ENCODE results near the gene WDR47. TPM values are rescaled to one million over a fixed set of nuclear protein-coding genes. Genes with fewer than 3 reads are reported as not detected.

The WDR47 gene
- total RNA-seq, 1 experiment from 2014 or later, result 8.0 TPM

Other genes with a start within 250 kb of the WDR47 start
- gene AKNAD1, start 185.0 kb downstream of the WDR47 start, total RNA-seq (2014; rRNA removed; shearing (Covaris generic)), result not detected in 2 replicates
- gene GPSM2, start 165.1 kb downstream of the WDR47 start, total RNA-seq (2014; rRNA removed; shearing (Covaris generic)), result 31.2 and 34.5 TPM in 2 replicates
- gene CLCC1, start 78.6 kb downstream of the WDR47 start, total RNA-seq (2014; rRNA removed; shearing (Covaris generic)), result 24.5 and 41.3 TPM in 2 replicates
- 45.1 and 45.2 TPM in 2 replicates for gene TAF13, start 33.9 kb upstream of the WDR47 start, total RNA-seq (2014; rRNA removed; shearing (Covaris generic))
- 21.6 and 26.3 TPM in 2 replicates for gene TMEM167B, start 48.7 kb upstream of the WDR47 start, total RNA-seq (2014; rRNA removed; shearing (Covaris generic))
- 0.07 and 0.10 TPM in 2 replicates for gene ELAPOR1, start 72.0 kb upstream of the WDR47 start, total RNA-seq (2014; rRNA removed; shearing (Covaris generic))
- 270 TPM in 2 replicates for gene SARS1, start 171.8 kb upstream of the WDR47 start, total RNA-seq (2014; rRNA removed; shearing (Covaris generic))
- gene CELSR2, start 207.4 kb upstream of the WDR47 start, total RNA-seq (2014; rRNA removed; shearing (Covaris generic)), result 7.8 and 11.0 TPM in 2 replicates
- 112 and 141 TPM in 2 replicates for gene PSRC1, start 241.0 kb upstream of the WDR47 start, total RNA-seq (2014; rRNA removed; shearing (Covaris generic))

Data from H7 (cell line).